Natural killer cell (primary cell): Measurements from ENCODE around the gene FAM184A. TPM values are rescaled to one million over a fixed set of nuclear protein-coding genes. Genes with fewer than 3 reads are reported as not detected.

Experiments
- ATAC-seq, 3 donors: fragments of 150-1000 bp in 2 of 3; fragments of 200-7000 bp in 1 of 3; cut with Tn5 transposase; 1 replicate in 1 of 3; 2 replicates in 2 of 3; pipeline ENCODE4 v1.10.0; 2021; ENCODE audit warnings: mild to moderate bottlenecking in 2 of 3, moderate library complexity in 2 of 3
- DNase-seq, 2 donors: peaks; one replicate each; pipeline versions ENCODE4 v3.0.0 to v3.0.0-alpha.2; 2013 to 2021; ENCODE audit warnings: mixed read lengths in 1 of 2
- H3K27ac ChIP-seq: one replicate; pipeline ENCODE4 v1.5.1; 2013; ENCODE audit warnings: mild to moderate bottlenecking, low read length
- H3K27me3 ChIP-seq: one replicate; pipeline ENCODE4 v1.6.1; 2013; ENCODE audit warnings: low read length; ENCODE audit not compliant: control insufficient read depth, insufficient read depth
- H3K36me3 ChIP-seq: one replicate; pipeline ENCODE4 v1.6.1; 2013; ENCODE audit warnings: low read length; ENCODE audit not compliant: control insufficient read depth, insufficient read depth
- H3K4me1 ChIP-seq: one replicate; pipeline ENCODE4 v1.6.1; 2013; ENCODE audit warnings: low read length; ENCODE audit not compliant: control insufficient read depth, insufficient read depth
- H3K4me3 ChIP-seq: one replicate; pipeline ENCODE4 v1.5.1; 2013; ENCODE audit warnings: low read length
- H3K9me3 ChIP-seq: one replicate; pipeline ENCODE4 v1.6.1; 2013; ENCODE audit warnings: low read length; ENCODE audit not compliant: control insufficient read depth, insufficient read depth
- H3K27ac Mint-ChIP-seq, 2 donors: one replicate each; pipeline ENCODE4 v1.8.0; 2022; ENCODE audit warnings: mild to moderate bottlenecking in 2 of 2, mixed read lengths in 2 of 2, moderate library complexity in 1 of 2
- H3K27me3 Mint-ChIP-seq, 2 donors: one replicate each; pipeline ENCODE4 v1.8.0; 2022; ENCODE audit warnings: low read depth in 2 of 2, mixed read lengths in 2 of 2
- H3K36me3 Mint-ChIP-seq: one replicate; pipeline ENCODE4 v1.8.0; 2022; ENCODE audit warnings: mixed read lengths
- H3K4me1 Mint-ChIP-seq, 2 donors: one replicate each; pipeline ENCODE4 v1.8.0; 2022; ENCODE audit warnings: mixed read lengths in 2 of 2
- H3K4me3 Mint-ChIP-seq: one replicate; pipeline ENCODE4 v1.8.0; 2022; ENCODE audit warnings: mild to moderate bottlenecking, moderate library complexity, mixed read lengths
- H3K9me3 Mint-ChIP-seq, 2 donors: one replicate each; pipeline ENCODE4 v1.8.0; 2022; ENCODE audit warnings: mixed read lengths in 2 of 2
- CTCF ChIP-seq: fragments of 200-600 bp; IDR thresholded peaks from one replicate; pipeline ENCODE4 v1.8.0; 2022; ENCODE audit warnings: antibody characterized with exemption
- WGBS: methylation state at CpG from one replicate; pipeline ENCODE4 v1.1.7; 2013; ENCODE audit warnings: missing lambda C conversion rate; ENCODE audit not compliant: insufficient coverage; 5-methylcytosine and 5-hydroxymethylcytosine counted together
- intact Hi-C: fragments of 100-400 bp; cut with micrococcal nuclease; formaldehyde crosslinking; loops from one replicate; pipeline ENCODE4 v1.14.2; 2022
- total RNA-seq, 4 donors: library from RNA; stranded (reverse); fragments of 120-200 nt in 1 of 4; gene quantifications; one replicate each; pipeline versions ENCODE4 v1.2.3 to v1.2.4, GENCODE V29; 2013 to 2022

The FAM184A gene
- total RNA-seq, 3 donors from 2014 or later (not counting 1 experiment from before 2014, with no cell fraction given) = 0.09 to 0.40 (median 0.20) TPM

DNA sequence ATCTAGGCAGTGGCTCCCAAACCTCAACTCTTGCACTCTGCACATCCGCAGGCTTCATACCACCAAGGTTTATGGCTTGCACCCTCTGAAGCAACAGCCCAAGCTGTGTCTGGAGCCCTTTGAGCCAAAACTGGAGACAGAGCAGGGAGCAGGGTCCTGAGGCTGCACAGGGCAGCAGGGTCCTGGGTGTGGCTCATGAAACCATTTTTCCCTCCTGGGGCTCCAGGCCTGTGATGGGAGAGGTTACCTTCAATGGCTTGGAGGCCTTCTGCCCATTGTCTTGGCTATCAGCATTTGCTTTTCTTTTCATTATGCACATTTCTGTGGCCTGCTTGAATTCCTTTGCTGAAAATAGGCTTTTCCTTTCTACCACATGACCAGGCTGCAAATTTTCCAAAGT lies 6.3 kb upstream of the FAM184A start:
- Mint-ChIP-seq H3K27ac (no peak overlapping the region), H3K4me3 (no peak overlapping the region), H3K9me3 (peaks cover 0 to 3% of the 10 kb centered on the region in 2 donors), H3K4me1 (no peaks in the 10 kb centered on the region), H3K27me3 (peaks cover 16 to 26% of the 10 kb centered on the region in 2 donors), H3K36me3 (peaks cover 6% of the 10 kb centered on the region)
- no peaks in the 10 kb centered on the region for H3K36me3 ChIP-seq
- intact Hi-C loops = no loop called here
- peaks cover 6% of the 10 kb centered on the region for H3K9me3 ChIP-seq
- ATAC-seq (no peak), DNase-seq (no peak)
- H3K4me3 ChIP-seq = no peak overlapping the region
- WGBS = 93% methylated on average over 1 of the region's 1 CpG
- H3K4me1 ChIP-seq = no peaks in the 10 kb centered on the region
- no peak overlapping the region for H3K27ac ChIP-seq
- peaks cover under 1% of the 10 kb centered on the region for H3K27me3 ChIP-seq
- TF ChIP-seq CTCF = no peak

DNA sequence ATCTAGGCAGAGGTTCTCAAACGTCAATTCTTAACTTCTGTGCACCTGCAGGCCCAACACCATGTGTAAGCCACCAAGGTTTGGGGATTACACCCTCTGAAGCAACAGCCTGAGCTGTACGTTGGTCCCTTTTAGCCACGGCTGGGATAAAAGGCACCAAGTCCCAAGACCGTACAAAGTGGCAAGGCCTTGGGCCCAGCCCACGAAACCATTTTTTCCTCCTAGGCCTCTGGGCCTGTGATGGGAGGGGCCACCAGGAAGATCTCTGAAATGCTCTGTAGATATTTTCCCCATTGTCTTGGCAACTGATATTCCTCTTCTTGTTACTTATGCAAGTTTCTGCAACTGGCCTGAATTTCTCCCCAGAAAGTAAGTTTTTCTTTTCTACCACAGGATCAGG lies 4.5 kb upstream of the FAM184A start:
- peaks cover 0 to 3% of the 10 kb centered on the region in 2 donors for H3K9me3 Mint-ChIP-seq
- ATAC-seq (no peak), DNase-seq (no peak)
- Histone ChIP-seq H3K36me3 (no peaks in the 10 kb centered on the region), H3K4me1 (peaks cover 5% of the 10 kb centered on the region), H3K9me3 (peaks cover 6% of the 10 kb centered on the region), H3K27me3 (peaks cover 3% of the 10 kb centered on the region), H3K27ac (no peak overlapping the region), H3K4me3 (no peak overlapping the region)
- intact Hi-C loops = no loop called here
- H3K36me3 Mint-ChIP-seq = peaks cover 6% of the 10 kb centered on the region
- no peak overlapping the region for H3K4me3 Mint-ChIP-seq
- peaks cover 15 to 22% of the 10 kb centered on the region in 2 donors for H3K27me3 Mint-ChIP-seq
- 93% methylated on average over 5 of the region's 5 CpGs for WGBS
- no peak overlapping the region for H3K27ac Mint-ChIP-seq
- peaks cover 8% of the 10 kb centered on the region in 2 donors for H3K4me1 Mint-ChIP-seq
- TF ChIP-seq CTCF = no peak

- ATAC-seq = no peak
- H3K27ac Mint-ChIP-seq = peak overlapping the region; percentile 57 to 76
- Histone ChIP-seq H3K27ac (no peak overlapping the region), H3K27me3 (peaks cover 13% of the 10 kb centered on the region), H3K9me3 (peaks cover 6% of the 10 kb centered on the region), H3K36me3 (no peaks in the 10 kb centered on the region), H3K4me1 (peaks cover 10% of the 10 kb centered on the region), H3K4me3 (peak overlapping the region; percentile 26)
- H3K36me3 Mint-ChIP-seq = peaks cover 6% of the 10 kb centered on the region
- WGBS = 29% methylated on average over 8 of the region's 9 CpGs
- intact Hi-C loops = no loop called here
- peaks cover 8 to 12% of the 10 kb centered on the region in 2 donors for H3K4me1 Mint-ChIP-seq
- H3K9me3 Mint-ChIP-seq = peaks cover 0 to 3% of the 10 kb centered on the region in 2 donors
- peaks cover 17 to 23% of the 10 kb centered on the region in 2 donors for H3K27me3 Mint-ChIP-seq
- peak overlapping the region; percentile 91 for H3K4me3 Mint-ChIP-seq
- DNase-seq = peak in 1 of 2 donors; percentile 53
- no peak for TF ChIP-seq CTCF
These were observed 882 bp upstream of the FAM184A start for GRCh38 chr6:119079283-119079809.
